GM18520 (cell line): ENCODE measurements around the gene ICA1.
"Not testable (repeated sequence)": the region's sequence is repeated elsewhere in the genome, so short reads cannot be mapped to it uniquely, and the experiment has no call there.

Experiments used
- ATAC-seq: cut with Tn5 transposase; IDR thresholded peaks from one replicate; pipeline ENCODE4 v1.9.1; 2021; ENCODE audit not compliant: unreplicated experiment

ICA1 gene

GRCh38 chr7:8263048-8263447 lies 1.1 kb upstream of the ICA1 start:
- no peak for ATAC-seq

DNA sequence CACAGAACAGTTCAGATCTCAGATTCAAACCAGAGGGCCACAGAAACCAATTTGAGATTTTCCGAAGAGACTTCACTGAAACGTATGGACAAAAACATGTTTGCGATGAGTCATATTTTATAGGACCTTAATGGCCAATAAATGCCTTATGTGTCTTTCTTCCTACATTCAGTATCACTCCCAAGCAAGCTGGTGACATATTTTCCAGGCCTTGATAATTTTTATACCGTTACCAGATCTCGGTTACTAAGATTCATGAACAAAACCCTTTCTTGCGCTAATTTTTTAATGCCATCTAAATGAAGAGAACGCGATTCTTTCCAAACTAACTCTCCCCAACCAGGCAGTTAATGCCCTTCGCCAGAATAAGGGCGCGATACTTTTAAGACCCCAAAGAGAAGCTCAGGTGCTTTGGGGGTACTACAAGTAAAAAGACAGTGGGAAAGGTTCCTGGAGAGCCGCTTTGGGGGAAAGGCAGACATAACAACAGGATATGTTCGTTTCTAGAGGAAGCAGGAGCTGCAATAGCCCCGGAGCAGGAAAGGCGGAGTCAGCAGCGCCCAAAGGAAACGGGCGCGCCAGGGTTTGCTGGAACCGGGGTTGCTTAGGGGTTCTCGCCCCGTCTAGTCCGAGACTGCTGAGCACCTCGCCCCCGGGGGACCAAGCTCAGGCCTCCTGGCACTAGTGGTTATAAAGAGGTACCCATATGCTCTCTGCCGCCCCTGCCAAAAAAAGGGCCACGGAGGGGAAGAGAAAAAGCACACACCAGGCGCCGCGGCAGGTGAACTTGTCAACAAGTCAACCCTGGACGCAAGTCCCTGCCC lies 884 bp downstream of the ICA1 start:
- ATAC-seq: no peak

- no peak for ATAC-seq
Observed at GRCh38 chr7:8259586-8260222, 2.3 kb downstream of the ICA1 start.

- no peak for ATAC-seq
Observed at GRCh38 chr7:8258734-8259133, 3.2 kb downstream of the ICA1 start.

DNA sequence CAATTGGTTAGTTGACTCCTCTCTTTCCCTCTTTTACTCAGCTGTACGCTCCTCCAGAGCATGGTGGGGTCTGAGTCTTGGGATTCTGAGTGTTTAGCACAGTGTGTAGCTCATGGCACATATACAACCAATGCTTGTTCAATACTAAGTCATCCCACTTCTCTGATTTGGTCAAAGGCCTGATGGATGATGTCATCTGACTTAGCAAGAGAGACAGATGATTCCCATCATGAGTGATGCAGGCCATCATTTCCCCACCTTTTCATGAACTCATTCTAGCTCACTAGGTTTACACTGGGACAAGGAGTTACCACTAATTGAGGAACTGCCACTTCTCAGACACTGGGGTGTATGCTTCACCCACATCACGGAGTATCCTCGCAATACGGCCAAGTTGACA lies 3.8 kb downstream of the ICA1 start:
- no peak for ATAC-seq

DNA sequence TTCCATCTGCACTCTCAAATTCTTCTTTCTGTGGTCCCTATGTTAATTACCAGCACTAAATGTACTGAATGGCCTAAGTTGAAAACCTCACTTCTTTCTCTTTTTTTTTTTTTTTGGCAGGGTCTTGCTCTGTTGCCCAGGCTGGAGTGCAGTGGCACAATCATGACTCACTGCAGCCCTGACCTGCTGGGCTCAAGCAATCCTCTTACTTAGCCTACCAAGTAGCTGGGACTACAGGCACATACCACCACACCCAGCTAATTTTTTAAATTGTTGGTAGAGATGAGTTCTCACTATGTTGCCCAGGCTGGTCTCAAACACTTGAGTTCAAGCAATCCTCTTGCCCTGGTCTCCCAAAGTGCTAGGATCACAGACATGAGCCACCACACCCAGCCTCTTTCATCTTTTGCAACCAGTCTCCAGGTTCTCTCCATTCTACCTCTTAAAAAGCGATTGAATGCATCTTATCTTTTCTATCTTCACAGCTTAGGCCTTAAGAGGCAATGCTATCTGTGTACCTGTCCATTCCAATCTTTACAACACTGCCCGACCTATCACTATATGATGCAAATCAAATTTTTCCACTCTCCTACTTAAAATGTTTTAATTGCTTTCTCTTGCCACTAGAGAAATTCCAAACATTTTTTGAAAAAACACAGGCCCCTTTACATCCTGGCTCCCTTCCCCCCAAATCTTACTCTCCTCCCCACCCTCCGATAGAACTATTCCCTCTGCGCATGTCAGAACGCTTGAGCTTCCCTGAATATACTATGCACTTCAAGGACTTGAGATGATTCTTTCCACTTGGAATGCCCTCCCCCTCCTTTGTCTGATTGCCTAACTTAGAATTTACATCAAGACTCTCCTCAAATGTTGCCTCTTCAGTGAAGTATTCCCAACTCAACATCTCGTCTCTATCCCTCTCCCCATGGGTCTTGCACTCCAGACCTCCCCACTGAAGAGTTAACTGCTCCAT lies 6.0 kb downstream of the ICA1 start:
- ATAC-seq: no peak

GRCh38 chr7:8254667-8255066 lies 7.3 kb downstream of the ICA1 start:
- ATAC-seq: no peak

DNA sequence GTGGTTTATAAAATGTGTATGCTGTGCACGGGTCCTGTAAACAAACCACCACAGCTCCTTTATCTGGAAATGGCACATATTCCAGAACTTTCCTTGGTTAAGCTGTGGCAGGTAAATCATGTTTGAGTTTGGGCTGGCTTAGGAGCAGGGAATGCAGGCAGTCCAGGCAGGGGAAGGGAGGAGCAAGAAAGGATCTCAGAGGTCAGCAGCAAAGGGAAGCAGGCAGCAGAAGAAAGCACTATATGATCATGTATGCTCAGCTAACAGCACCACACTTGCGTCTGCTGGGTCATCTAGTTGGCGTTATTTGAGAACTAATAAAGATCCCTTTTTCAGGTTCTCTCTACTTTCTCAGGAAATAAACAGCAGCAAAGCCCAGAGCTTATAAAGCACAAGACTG lies 7.8 kb downstream of the ICA1 start:
- no peak for ATAC-seq

- no peak for ATAC-seq
Observed at GRCh38 chr7:8251195-8251594, 10.8 kb downstream of the ICA1 start.

DNA sequence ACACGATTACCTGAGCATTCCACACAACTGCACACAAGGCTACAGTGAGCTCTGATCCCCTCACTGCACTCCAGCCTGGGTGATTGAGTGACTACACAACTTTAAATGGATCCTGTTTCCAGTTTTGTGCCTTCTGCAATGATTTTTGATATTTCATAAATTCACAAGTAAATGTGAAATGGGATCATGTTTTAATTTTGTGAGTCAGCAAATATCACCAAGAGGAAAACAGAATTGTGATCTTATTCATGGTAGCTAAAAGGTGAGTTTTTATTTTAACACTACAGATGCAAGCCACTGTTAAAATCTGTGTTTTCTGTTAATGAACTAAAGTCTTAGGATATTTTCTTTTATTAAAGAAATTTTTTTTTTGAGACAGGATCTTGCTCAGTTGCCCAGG lies 11.4 kb downstream of the ICA1 start:
- no peak for ATAC-seq

DNA sequence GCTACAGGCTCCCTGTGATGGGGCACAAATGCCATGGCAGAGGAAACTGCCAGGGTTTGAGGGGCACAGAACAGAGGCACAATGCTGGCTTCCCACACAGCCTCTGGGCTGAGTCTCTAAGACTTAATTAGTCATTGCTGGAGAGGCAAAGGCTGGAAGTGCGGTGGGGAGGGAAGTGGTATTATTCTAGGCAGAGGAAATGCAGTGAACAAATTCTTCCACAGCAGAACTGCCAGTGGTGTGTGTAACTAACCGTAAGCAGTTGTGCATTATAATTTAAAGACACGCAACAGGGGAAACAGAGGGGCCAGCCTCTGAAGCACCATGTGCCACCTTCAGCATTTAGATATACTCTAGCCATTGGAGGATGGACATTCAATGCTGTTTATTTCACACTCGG lies 12.8 kb downstream of the ICA1 start:
- no peak for ATAC-seq

GRCh38 chr7:8246020-8246419 lies 15.9 kb downstream of the ICA1 start:
- no peak for ATAC-seq

DNA sequence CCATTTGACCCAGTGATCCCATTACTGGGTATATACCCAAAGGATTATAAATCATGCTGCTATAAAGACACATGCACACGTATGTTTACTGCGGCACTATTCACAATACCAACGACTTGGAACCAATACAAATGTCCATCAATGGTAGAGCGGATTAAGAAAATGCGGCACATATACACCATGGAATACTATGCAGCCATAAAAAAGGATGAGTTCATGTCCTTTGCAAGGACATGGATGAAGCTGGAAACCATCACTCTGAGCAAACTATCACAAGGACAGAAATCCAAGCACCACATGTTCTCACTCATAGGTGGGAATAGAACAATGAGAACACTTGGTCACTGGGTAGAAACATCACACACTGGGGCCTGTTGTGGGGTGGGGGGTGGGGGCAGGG lies 16.9 kb downstream of the ICA1 start:
- not testable (repeated sequence) for ATAC-seq

- not testable (repeated sequence) for ATAC-seq
Observed at GRCh38 chr7:8243059-8243458, 18.9 kb downstream of the ICA1 start.

- not testable (repeated sequence) for ATAC-seq
Observed at GRCh38 chr7:8239702-8240362, 22.1 kb downstream of the ICA1 start.

DNA sequence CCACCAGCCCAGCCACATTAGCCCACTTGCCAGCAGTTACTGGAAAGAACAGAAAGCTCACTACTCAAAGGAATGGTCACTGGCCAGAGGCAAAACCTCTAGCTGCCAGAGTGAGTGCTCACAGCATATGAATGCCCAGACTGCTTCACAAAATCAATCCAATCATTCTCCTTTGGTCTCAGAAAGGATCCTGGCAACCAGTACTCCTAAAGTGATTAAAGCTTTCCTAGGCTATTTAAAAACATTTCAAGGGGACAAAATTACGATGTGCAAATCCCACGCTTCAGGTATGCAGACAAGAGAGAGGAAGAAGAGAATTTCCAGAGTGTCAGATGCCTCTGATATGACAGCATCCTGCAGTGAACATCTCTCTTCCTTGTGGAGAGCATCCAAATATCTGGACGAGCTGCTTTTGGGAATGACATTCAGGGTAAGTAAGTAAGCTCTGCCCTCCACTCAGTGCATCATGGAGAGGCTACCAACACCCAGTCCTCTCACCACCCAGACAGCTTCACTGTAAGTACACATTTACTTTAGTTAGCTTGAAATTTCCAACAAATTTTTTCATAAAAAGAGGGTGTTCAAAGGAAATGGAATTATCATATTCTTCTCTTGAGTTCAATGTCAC lies 25.1 kb downstream of the ICA1 start:
- ATAC-seq: no peak

DNA sequence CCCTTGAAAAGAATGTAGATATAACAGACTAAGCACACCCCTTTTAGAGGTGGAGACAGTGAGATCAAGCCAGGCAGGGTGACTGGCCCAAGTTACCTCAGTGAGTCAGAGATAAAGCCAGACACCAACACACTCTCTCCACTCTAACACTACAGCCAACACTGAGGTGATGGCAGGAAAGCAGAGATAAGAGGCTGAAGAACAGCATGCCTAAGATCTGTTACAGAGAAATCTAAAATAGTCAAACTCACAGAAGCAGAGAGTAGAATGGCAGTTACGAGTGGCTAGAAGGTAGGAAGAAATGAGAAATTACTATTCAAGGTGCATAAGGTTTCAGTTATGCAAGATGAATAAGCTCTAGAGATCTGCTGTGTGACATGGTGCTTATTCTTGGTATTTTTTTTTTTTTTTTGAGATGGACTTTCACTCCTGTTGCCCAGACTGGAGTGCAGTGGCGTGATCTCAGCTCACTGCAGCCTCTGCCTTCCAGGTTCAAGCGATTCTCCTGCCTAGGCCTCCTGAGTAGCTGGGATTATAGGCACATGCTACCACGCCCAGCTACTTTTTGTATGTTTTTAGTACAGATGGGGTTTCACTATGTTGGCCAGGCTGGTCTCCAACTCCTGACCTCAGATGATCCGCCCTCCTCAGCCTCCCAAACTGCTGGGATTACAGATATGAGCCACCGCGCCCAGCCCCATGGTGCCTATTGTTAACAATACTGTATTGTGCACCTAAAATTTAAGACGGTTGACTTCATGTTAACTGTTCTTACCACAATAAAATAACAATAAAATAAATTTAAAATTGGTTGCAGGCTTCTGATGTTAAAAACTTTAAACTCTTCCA lies 28.7 kb downstream of the ICA1 start:
- no peak for ATAC-seq

- ATAC-seq: no peak
Observed at GRCh38 chr7:8229927-8230326, 32.0 kb downstream of the ICA1 start.
